GM19239 (cell line): ENCODE data around the gene ABR.
"Not testable (repeated sequence)": the region's sequence is repeated elsewhere in the genome, so short reads cannot be mapped to it uniquely, and the experiment has no call there.

Source experiments
- DNase-seq: peaks from one replicate; pipeline ENCODE4 v3.0.0; 2011; ENCODE audit warnings: low spot score; ENCODE audit not compliant: insufficient read length
- FAIRE-seq: peaks from 2 replicates; lab custom pipeline; 2011; peaks lifted over from hg19 to GRCh38; lab: Jason Lieb, UNC

Gene ABR

DNA sequence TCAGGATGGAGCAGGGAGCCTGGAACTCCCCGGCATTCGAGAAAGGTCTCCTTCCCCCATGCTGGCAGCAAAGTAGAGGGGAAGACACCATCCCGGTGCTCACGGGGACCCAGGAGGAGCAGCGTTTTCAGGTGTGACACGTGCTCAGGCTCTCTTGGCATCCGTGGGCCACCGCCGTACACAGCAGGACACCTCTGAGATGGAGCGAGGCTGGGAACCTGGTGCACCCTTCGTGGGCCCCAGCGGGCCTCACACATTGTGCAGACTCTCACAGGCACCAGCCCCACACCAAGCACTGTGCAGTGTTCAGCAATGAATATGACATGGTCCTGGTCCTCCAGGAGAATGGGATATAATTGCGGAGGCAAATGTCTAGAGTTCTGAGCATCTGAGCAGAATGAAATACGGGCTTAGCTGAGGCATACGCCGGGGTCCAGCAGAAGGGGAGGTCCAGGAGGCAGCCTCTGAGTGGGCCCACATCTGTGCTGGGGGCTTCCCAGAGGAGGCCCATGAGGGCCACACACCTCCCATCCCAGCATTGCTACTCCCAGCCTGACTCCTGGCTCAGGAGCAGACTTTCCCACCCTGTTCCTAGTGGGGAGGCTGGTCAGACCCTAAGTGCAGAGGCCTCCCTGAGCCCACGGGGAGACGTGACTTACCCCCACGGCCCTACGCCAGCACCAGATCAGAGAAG, 72.6 kb downstream of the ABR start:
- FAIRE-seq (no peak), DNase-seq (no peak)

DNA sequence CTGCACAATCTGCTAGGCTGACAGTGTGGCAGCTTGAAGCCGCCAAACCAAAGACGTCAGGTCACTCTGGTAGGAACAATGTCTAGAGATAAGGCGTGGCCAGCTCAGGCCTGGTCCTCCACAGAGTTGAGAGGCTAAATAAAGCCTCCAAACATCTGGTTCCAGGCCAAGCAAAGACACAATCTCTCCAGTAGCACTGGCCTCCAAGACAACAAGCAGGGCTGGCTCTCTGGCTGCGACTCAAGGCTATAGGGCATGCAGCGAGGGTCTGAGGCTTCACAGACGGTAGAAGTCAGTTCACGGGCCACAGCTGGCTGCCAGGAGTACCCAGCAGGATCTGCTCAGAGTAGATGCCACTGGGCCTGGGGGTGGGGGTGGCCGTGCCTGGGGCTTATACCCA, 75.6 kb downstream of the ABR start:
- no peak for FAIRE-seq
- DNase-seq = no peak

DNA sequence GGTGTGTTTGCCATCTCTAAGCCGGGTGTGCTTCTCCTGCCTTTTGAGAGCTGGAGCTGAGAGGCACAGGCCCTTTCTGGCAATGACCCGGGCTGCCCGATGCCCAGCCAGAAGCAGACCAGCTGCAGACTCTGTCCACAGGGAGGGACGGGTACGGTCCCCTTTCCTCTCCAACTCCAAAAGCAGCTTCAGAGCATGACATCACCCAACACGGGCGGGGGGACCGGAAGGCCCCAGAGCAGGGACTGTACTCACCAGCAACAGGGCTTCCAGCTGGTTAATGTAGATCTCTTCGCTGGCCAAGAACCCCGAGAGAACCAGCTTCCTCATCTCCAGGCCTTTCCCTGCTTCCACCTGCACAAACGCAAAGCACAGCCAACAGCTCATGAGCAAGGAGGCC, 79.4 kb downstream of the ABR start:
- DNase-seq = no peak
- no peak for FAIRE-seq

- DNase-seq (no peak), FAIRE-seq (no peak)
These were observed 80.5 kb downstream of the ABR start for GRCh38 chr17:1099242-1099641.

DNA sequence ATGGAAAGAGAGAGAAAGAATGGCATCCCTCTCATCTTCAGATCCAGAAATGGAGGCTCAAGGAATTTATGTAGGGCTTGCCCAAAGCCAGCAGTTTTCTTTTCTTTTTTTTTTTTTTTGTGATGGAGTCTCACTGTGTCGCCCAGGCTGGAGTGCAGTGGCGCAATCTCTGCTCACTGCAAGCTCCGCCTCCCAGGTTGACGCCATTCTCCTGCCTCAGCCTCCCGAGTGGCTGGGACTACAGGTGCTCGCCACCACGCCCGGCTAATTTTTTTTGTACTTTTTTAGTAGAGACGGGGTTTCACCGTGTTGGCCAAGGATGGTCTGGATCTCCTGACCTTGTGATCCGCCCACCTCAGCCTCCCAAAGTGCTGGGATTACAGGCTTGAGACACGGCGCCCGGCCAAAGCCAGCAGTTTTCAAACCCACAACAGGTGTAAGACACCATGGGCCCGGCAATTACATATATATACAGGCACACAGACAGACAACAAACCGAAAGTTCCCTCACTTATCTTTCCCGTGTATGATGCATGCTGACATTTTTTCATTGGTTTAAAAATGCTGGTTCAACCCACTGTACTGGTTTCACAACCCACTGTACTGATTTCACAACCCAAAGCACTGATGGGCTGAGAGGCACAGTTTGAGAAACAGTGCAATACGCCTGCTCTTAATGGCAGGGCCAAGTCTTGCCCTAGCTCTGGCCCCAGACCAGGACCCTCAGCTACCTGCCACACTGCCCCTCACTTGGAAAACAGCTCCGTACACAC, 81.6 kb downstream of the ABR start:
- DNase-seq, FAIRE-seq: not testable (repeated sequence)

DNA sequence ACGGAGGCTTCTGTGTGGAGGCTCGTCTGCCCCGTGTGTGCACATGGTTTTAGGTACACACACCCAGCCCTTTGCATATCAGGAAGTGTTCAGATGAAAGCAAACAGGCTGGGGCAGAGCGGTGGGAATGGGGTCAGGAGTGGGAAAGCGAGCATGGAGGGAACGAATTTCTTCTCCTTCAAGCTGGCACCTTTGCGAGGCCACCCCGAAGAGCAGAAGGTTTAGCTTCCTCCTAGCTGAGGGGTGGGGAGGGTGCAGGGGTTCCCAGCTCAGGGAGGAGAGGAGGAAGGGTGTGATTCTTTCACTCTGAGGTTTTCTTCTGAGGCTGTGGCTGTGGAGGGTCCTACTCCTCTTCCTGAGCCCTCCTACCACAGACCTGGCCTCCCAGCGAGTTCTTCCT, 83.6 kb downstream of the ABR start:
- no peak for FAIRE-seq
- no peak for DNase-seq

DNA sequence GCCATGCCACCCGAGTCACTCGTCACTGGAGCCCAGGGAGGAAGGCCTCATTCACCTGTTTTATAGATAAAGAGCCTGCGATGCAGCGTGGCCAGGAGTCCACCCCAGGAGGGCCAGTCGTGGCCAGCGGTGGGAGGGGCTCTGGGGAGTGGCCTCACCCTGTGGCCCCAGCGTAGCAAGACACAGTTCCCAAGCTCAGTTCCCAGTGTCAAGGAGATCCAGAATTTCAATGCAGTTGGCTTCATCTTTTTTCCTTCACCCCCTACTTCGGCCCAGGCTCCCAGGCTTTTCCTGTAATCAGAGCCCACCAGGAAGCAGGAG, 84.0 kb downstream of the ABR start:
- no peak for FAIRE-seq
- no peak for DNase-seq

GRCh38 chr17:1095090-1095852, 84.5 kb downstream of the ABR start:
- no peak for DNase-seq
- no peak for FAIRE-seq

GRCh38 chr17:1094591-1094990, 85.2 kb downstream of the ABR start:
- DNase-seq (no peak), FAIRE-seq (no peak)

GRCh38 chr17:1091900-1092299, 87.9 kb downstream of the ABR start:
- no peak for DNase-seq
- no peak for FAIRE-seq

DNA sequence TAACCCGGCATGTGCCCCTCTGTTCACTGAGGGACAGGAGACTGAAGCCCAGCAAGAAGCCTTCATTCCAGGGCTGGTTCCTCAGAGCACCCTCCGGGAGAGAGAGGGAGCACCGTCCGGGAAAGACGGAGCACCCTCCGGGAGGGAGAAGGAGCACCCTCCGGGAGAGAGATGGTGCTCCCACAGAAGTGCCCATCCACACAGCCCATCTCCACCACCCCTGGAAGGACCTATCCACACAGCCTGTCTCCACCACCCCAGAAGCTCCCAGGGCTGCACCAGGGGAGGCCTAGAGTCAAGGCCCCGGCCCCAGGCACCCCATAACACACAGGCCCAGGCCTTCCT, 88.6 kb downstream of the ABR start:
- FAIRE-seq = no peak
- DNase-seq = no peak

DNA sequence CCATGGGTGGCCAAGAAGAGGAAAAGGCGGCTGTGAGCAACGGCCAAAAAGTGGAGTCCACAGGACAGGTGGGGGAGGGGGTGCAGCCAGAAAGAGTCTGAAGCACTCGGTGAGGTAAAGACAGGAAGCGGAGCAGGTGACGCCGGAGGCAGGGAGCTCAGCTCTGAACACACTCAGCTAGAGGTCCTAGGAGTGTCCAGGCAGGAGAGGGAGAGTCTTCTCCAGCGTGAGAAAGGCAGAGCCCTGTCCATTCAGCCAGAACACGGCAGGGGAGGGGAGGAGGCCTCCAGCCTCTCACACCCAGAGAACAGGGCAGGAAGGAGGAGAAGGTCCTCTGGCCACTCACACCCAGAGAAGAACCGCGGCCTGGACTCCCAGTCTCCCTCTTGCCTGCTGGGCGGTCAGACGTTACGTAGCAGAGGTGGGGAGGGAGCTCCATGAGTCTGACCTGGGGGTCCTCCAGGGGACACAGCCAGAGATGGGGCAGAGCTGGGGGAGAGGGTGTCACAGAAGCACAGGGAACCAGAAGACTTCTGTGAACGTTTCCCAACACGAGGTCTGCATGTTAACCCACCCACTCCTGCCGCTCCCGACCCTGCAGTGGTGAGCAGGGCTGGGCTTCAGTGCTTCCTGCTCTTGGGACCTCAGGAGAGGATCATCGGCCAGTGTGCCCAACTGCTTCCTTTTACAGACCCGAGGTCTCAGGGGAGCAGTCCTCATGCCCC, 89.2 kb downstream of the ABR start:
- FAIRE-seq (no peak), DNase-seq (no peak)

DNA sequence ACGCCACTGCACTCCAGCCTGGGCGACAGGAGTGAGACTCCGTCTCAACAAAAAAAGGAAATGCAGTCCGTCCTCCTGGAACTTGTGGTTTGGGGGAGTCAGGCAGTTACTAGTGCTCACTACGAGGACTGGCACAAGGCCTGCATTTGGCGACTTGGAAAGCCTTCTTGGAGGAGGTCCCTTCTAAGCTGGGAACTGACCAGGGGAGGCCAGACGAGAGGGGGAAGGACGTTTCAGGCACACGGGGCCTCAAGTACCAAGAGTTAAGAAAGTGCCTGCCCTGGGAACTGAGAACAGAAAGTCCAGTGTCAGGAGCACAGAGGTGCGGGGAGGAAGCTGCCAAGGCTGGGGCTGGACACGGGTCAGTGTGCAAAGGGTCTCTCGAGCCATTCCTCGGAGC, 89.9 kb downstream of the ABR start:
- no peak for FAIRE-seq
- no peak for DNase-seq

DNA sequence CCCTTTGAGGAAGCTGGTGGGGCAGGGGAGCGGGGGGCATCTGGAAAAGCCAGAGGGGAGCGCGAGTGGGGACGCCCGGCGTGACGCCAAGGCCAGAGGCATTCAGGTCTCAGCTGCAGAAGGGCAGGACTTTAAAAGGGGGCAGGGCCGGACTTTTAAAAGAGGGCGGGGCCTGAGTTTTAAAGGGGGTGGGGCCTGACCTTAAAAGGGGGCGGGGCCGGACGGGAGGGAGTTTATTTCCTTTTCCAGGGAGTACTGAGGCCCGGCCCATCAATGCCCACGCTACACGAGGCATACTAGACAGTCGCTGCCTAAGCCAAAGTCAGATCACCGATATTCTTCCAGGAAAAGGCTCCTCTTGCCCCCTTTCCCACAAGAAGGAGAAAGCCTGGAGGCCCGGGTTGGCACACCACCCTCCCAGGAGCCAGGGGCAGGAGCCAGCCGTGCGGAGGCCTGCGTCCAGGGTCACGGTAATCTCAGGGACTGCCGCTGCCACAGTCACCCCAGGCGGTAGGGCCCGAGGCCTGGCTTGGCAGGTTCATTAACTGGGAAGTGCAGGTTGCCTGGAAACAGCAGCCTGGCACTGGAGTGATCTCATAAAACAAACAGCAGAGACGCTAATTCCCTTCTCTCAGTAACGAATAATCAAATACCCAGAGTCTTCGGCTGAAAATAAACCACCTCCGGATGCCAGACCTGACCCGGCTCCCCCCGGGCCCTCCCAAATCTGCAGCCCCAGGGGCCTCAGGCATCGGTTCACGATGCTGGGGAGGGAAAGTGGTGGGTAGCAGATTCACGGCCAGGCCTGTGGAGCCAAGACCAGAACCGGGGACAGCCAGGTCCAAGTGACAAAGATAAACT, 92.2 kb downstream of the ABR start:
- DNase-seq (no peak), FAIRE-seq (no peak)

DNA sequence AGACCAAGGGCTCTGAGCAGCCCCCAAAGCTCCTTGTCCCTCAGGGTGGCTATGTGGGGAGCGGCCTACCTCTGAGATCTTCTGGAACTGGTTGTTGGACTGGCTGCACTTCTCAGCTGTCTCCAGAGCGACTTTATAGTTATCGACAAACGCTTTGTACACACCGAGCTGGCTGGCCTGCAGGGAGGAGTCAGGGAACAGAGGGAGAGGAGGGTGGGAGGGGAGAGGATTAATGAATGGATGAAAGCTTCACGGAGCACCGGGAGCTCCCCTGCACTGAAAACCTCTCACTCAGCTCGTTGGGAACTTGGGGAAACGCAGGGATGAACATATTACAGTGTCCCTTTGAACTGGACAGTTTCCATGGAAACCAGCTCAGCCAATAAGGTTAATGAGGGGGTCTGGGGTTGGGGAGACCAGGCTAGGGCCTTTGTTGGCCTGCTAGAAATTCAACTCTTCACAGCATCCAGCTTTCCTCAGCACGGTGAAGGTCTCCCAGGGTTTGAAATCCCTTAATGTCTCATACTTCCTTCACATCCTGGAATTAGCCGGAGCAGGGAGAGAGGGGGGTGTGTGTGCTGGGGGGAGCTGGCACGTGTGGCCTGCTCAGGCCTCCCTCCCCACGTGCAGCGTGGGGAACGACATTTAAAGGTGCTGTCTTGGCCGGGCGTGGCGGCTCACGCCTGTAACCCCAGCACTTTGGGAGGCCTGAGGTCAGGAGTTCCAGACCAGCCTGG, 96.2 kb downstream of the ABR start:
- FAIRE-seq (no peak), DNase-seq (no peak)

DNA sequence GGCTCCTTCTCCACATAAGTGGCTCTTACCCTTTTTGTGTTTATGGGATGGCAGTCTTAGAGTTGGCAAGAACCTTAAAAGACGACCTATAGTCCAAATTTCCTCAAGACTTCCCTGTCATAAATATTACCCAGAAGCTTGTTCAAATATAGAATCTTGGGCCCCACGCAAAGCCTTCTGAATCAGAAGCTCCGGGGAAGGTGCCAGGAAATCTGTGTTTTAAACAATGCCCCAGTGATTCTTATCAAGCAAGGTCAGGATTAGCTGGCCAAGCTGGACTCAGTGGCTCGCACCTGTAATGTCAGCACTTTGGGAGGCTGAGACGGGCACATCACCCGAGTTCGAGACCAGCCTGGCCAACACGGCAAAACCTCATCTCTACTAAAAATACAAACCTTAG, 97.2 kb downstream of the ABR start:
- FAIRE-seq (no peak), DNase-seq (no peak)

GRCh38 chr17:1078831-1079561, 100.8 kb downstream of the ABR start:
- no peak for DNase-seq
- FAIRE-seq = no peak

DNA sequence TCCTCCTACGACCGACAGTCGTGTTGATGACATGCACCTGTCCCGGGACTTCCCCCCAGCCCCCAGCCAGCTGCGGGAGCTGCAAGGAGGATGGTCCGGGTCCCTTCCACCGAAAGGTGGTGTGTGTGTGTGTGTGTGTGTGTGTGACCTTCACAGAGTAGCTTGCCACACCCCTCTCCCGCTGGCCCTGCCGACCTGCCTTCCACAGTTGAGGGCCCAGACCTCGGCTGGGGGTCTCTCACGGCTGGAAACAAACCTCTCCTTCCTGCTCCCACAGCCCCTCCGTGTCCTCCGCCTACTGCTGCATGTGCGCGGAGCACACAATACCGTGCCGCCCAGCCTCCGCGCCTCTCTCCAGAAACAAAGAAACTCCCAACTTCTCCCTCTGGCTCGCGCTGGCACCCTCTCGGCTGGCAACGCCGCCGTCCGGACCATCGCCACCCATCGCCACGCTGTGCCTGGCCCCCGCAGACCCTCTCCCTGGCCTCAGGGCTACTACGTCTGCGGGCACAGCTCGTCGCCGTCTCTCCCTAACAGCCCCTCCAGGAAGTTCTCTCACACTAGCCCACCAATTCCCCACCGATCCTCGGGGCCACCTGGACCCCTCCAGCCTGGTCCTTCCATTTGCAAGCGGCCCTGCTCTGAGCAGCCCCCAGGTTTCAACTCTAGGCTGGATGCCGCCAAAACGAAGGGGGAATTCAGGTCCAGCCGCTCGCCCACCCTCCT, 101.6 kb downstream of the ABR start:
- no peak for DNase-seq

More for the DNA sequence above, 101.6 kb downstream of the ABR start:
- FAIRE-seq = no peak
